HepG2 (cell line): ENCODE measurements around the gene ZFPM1. TPM values are rescaled to one million over a fixed set of nuclear protein-coding genes. Genes with fewer than 3 reads are reported as not detected.

Experiments used
- ATAC-seq: fragments of 200-7000 bp; cut with Tn5 transposase; 3 replicates; pipeline ENCODE4 v1.9.1; 2020; ENCODE audit warnings: mild to moderate bottlenecking, moderate library complexity
- BruUV-seq: library from RNA; stranded (reverse); fragments of 400-500 nt; replicated peaks from 2 replicates; lab custom pipeline; 2021; lab: Mats Ljungman, UMichigan
- CTCF ChIA-PET: fragments of 300-600 bp; formaldehyde crosslinking; extraction: SDS; loops from one replicate; lab custom pipeline; 2021; ENCODE audit warnings: low total read pairs, inconsistent platforms, low intra/inter-chr PET ratio; lab: Yijun Ruan, JAX
- POLR2A ChIA-PET: fragments of 350-600 bp; sonication (Branson Sonifier 250); formaldehyde crosslinking; loops from one replicate; lab custom pipeline; 2020; ENCODE audit warnings: antibody characterized with exemption, inconsistent platforms; lab: Yijun Ruan, JAX
- DNase-seq: peaks from one replicate; pipeline ENCODE4 v3.0.0-alpha.2; 2015; ENCODE audit warnings: low spot score
- FAIRE-seq: peaks from 3 replicates; lab custom pipeline; 2011; peaks lifted over from hg19 to GRCh38; lab: Jason Lieb, UNC
- H2AFZ ChIP-seq: one replicate; pipeline ENCODE4 v1.6.1; 2011; ENCODE audit warnings: low read length, inconsistent platforms
- H3K27ac ChIP-seq: fragments of 300-600 bp; 3 replicates; pipeline ENCODE4 v1.8.0; 2011; ENCODE audit warnings: mixed run types, mild to moderate bottlenecking, mixed read lengths, low read length, inconsistent platforms; ENCODE audit not compliant: insufficient read depth; ENCODE audit errors: extremely low read length
- H3K27me3 ChIP-seq, 2 experiments: fragments of 200-600 bp in 1 of 2; 2 replicates in 1 of 2; 3 replicates in 1 of 2; pipeline versions ENCODE4 v1.6.0 to v1.8.0; 2011; ENCODE audit warnings: low read length in 2 of 2, mild to moderate bottlenecking in 2 of 2, moderate library complexity in 2 of 2, inconsistent platforms in 1 of 2; ENCODE audit not compliant: insufficient read depth in 2 of 2, control insufficient read depth in 1 of 2
- H3K36me3 ChIP-seq, 2 experiments: fragments of 200-600 bp in 1 of 2; replicated peaks in 1 of 2; 2 replicates in 1 of 2; 3 replicates in 1 of 2; pipeline versions ENCODE4 v1.5.1 to v1.8.0; 2011; ENCODE audit warnings: low read length in 2 of 2, inconsistent platforms in 1 of 2; ENCODE audit not compliant: insufficient read depth in 2 of 2, control insufficient read depth in 1 of 2
- H3K4me1 ChIP-seq: 2 replicates; pipeline ENCODE4 v1.5.1; 2012; ENCODE audit warnings: low read length, inconsistent platforms; ENCODE audit not compliant: insufficient read depth
- H3K4me2 ChIP-seq: 2 replicates; pipeline ENCODE4 v1.6.0; 2011; ENCODE audit warnings: low read depth, low read length, inconsistent platforms
- H3K4me3 ChIP-seq, 3 experiments: fragments of 200-600 bp in 1 of 3; sonication (generic), shearing (Covaris generic) in 1 of 3; replicated peaks in 1 of 3; 2 replicates each; pipeline ENCODE4 v1.5.1; 2011 to 2016; ENCODE audit warnings: low read length in 3 of 3, inconsistent platforms in 2 of 3, low read depth in 2 of 3, mild to moderate bottlenecking in 2 of 3, control low read depth in 1 of 3, mixed read lengths in 1 of 3; ENCODE audit not compliant: insufficient read depth in 1 of 3
- H3K79me2 ChIP-seq: one replicate; pipeline ENCODE4 v1.6.1; 2011; ENCODE audit warnings: low read length, inconsistent platforms; ENCODE audit not compliant: insufficient read depth
- H3K9ac ChIP-seq: 2 replicates; pipeline ENCODE4 v1.6.0; 2011; ENCODE audit warnings: mild to moderate bottlenecking, low read depth, low read length, inconsistent platforms; ENCODE audit not compliant: insufficient read depth
- H3K9me3 ChIP-seq: 2 replicates; pipeline ENCODE4 v1.5.1; 2012; ENCODE audit warnings: mild to moderate bottlenecking, low read length
- H4K20me1 ChIP-seq: 2 replicates; pipeline ENCODE4 v1.6.0; 2011; ENCODE audit warnings: inconsistent platforms, mild to moderate bottlenecking, low read length, moderate library complexity; ENCODE audit not compliant: insufficient read depth
- HDAC1 ChIP-seq: sonication (generic); formaldehyde crosslinking; IDR thresholded peaks from 2 replicates; pipeline ENCODE4 v1.5.1; 2020; ENCODE audit warnings: mild to moderate bottlenecking, missing genetic modification reagents
- NFKBIZ ChIP-seq: IDR thresholded peaks from 2 replicates; pipeline ENCODE4 v1.6.1; 2018; ENCODE audit warnings: missing genetic modification reagents, missing compliant biosample characterization
- RARA ChIP-seq: IDR thresholded peaks from 2 replicates; pipeline ENCODE4 v1.6.1; 2016; ENCODE audit warnings: missing genetic modification reagents, missing compliant biosample characterization
- REL ChIP-seq: sonication (generic); formaldehyde crosslinking; conservative IDR thresholded peaks from 2 replicates; pipeline ENCODE4 v1.8.0; 2022; ENCODE audit warnings: mild to moderate bottlenecking, missing genetic modification reagents, moderate library complexity
- ZNF160 ChIP-seq: sonication (generic); formaldehyde crosslinking; IDR thresholded peaks from 2 replicates; pipeline ENCODE4 v1.8.0; 2022; ENCODE audit warnings: mild to moderate bottlenecking, inconsistent platforms, missing genetic modification reagents
- ZNF441 ChIP-seq: sonication (generic); formaldehyde crosslinking; IDR thresholded peaks from 2 replicates; pipeline ENCODE4 v1.7.0; 2021; ENCODE audit warnings: missing genetic modification reagents, borderline replicate concordance
- ZNF510 ChIP-seq: sonication (generic); formaldehyde crosslinking; IDR thresholded peaks from 2 replicates; pipeline ENCODE4 v1.4.0; 2020; ENCODE audit warnings: low read depth, mild to moderate bottlenecking, missing genetic modification reagents
- ZNF569 ChIP-seq: sonication (generic); formaldehyde crosslinking; IDR thresholded peaks from 2 replicates; pipeline ENCODE4 v1.5.0; 2020; ENCODE audit warnings: mild to moderate bottlenecking, missing genetic modification reagents, moderate library complexity, borderline replicate concordance
- WGBS: methylation state at CpG from one replicate; pipeline ENCODE4 v1.1.6; 2017; ENCODE audit warnings: low lambda C conversion rate; 5-methylcytosine and 5-hydroxymethylcytosine counted together
- in situ Hi-C: cut with HindIII; loops from 2 replicates; pipeline ENCODE4 v1.10.0; 2017; ENCODE audit warnings: low pct_unique_long_range_greater_than_20kb; ENCODE audit not compliant: extremely low pct_ligation_motif_present
- intact Hi-C: fragments of 100-400 bp; cut with micrococcal nuclease; formaldehyde crosslinking; loops from one replicate; pipeline ENCODE4 v1.10.0; 2022; ENCODE audit not compliant: unreplicated experiment
- polyA plus RNA-seq, 8 experiments: library from polyadenylated mRNA; depleted of rRNA in 3 of 8; stranded (reverse) in 7 of 8; unstranded in 1 of 8; fragments of >200 nt; fragmentation: Illumina TruSeq in 4 of 8; extraction: Trizol in 4 of 8; gene quantifications; 2 replicates each; pipeline versions ENCODE4 v1.2.1 to v1.2.3, GENCODE V29; 2011 to 2016; ENCODE audit warnings: low read depth in 4 of 8, missing spikeins in 1 of 8, mixed read lengths in 1 of 8; ENCODE audit not compliant: insufficient read depth in 1 of 8
- total RNA-seq, 5 experiments: library from RNA; depleted of rRNA; stranded (reverse); fragments of >200 nt; fragmentation: Illumina TruSeq; extraction: Trizol; gene quantifications; 2 replicates each; pipeline ENCODE4 v1.2.3, GENCODE V29; 2016; ENCODE audit warnings: low read depth in 1 of 5
- TF ChIP-seq, protein P1 (sequence below): sonication (generic); formaldehyde crosslinking; conservative IDR thresholded peaks from 2 replicates; pipeline ENCODE4 v1.4.0; 2020; ENCODE audit warnings: missing genetic modification reagents
- TF ChIP-seq, protein P2 (sequence below): sonication (generic); formaldehyde crosslinking; IDR thresholded peaks from 2 replicates; pipeline ENCODE4 v1.4.0; 2020; ENCODE audit warnings: missing genetic modification reagents
- TF ChIP-seq, protein P3 (sequence below): sonication (generic); formaldehyde crosslinking; IDR thresholded peaks from 2 replicates; pipeline ENCODE4 v1.5.1; 2020; ENCODE audit warnings: mild to moderate bottlenecking, missing genetic modification reagents
- TF ChIP-seq, protein P4 (sequence below): sonication (generic); formaldehyde crosslinking; IDR thresholded peaks from 2 replicates; pipeline ENCODE4 v1.8.0; 2022; ENCODE audit warnings: missing genetic modification reagents, mild to moderate bottlenecking, inconsistent platforms, borderline replicate concordance
- TF ChIP-seq, protein P5 (sequence below): sonication (generic); formaldehyde crosslinking; IDR thresholded peaks from 2 replicates; pipeline ENCODE4 v1.5.0; 2020; ENCODE audit warnings: missing genetic modification reagents, mild to moderate bottlenecking, borderline replicate concordance

Gene ZFPM1
- total and polyA plus RNA-seq, 2 of the 13 experiments (the other 11 are each of a cell fraction or from before 2014, with no cell fraction given), result 1.3 to 3.8 TPM

DNA sequence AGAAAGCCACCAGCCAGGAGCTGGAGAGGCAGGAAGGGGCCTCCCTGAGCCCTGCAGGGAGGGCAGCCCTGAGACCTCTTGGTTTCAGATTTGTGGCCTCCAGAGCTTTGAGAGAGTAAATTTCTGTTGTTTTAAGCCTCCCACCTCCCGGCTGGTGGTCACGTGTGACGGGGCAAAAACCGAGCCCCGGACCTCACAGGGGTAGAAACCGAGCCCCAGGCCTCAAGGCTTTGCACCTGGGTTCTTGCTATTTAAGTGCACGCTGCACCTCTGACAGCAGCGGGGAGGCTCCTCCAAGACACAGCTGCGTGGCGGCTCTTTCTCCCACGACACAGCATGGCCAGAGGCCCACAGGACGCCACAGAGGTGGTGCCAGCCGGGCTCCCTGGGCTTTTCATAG, 99.7 kb downstream of the ZFPM1 start (continued):
- TF ChIP-seq, protein P1, sequence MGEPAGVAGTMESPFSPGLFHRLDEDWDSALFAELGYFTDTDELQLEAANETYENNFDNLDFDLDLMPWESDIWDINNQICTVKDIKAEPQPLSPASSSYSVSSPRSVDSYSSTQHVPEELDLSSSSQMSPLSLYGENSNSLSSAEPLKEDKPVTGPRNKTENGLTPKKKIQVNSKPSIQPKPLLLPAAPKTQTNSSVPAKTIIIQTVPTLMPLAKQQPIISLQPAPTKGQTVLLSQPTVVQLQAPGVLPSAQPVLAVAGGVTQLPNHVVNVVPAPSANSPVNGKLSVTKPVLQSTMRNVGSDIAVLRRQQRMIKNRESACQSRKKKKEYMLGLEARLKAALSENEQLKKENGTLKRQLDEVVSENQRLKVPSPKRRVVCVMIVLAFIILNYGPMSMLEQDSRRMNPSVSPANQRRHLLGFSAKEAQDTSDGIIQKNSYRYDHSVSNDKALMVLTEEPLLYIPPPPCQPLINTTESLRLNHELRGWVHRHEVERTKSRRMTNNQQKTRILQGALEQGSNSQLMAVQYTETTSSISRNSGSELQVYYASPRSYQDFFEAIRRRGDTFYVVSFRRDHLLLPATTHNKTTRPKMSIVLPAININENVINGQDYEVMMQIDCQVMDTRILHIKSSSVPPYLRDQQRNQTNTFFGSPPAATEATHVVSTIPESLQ, result no peak
- TF ChIP-seq HDAC1 (CRISPR knock-in tag), result no peak
- TF ChIP-seq, protein P2, sequence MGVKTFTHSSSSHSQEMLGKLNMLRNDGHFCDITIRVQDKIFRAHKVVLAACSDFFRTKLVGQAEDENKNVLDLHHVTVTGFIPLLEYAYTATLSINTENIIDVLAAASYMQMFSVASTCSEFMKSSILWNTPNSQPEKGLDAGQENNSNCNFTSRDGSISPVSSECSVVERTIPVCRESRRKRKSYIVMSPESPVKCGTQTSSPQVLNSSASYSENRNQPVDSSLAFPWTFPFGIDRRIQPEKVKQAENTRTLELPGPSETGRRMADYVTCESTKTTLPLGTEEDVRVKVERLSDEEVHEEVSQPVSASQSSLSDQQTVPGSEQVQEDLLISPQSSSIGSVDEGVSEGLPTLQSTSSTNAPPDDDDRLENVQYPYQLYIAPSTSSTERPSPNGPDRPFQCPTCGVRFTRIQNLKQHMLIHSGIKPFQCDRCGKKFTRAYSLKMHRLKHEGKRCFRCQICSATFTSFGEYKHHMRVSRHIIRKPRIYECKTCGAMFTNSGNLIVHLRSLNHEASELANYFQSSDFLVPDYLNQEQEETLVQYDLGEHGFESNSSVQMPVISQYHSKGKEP (CRISPR knock-in tag), result no peak

DNA sequence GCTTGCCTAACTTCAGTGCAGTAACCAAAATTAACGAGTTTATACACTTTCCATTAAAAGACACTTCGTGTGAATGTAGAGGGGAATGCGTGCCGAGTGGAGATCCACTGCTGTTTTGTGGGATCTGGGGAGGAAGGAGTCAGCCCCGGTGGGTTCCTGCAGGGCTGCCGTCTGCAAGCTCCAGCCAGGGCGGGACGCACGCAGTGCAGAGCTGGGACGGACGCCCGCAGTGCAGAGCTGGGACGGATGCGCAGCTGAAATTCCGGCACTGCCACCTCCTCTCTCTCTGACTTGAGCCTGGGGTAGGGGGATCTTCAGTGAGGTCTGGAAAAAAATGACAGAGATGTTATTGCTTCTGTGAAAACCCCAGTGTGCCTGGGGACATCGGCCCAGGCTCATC, 100.7 kb downstream of the ZFPM1 start:
- WGBS, result 57% methylated on average over 15 of the region's 16 CpGs
- Histone ChIP-seq H3K4me3 (no peak overlapping the region), H3K79me2 (no peaks in the 10 kb centered on the region), H3K36me3 (no peaks in the 10 kb centered on the region), H3K4me1 (peaks cover 21% of the 10 kb centered on the region), H2AFZ (no peak overlapping the region), H3K4me2 (no peak overlapping the region), H4K20me1 (no peaks in the 10 kb centered on the region), H3K27ac (no peak overlapping the region), H3K9me3 (no peaks in the 10 kb centered on the region), H3K9ac (no peak overlapping the region), H3K27me3 (peaks cover 29 to 77% of the 10 kb centered on the region in 2 experiments; a peak in 4 of 5 replicates)
- DNase-seq (no peak), FAIRE-seq (no peak), ATAC-seq (no peak)
- intact Hi-C loops (no loop called here), in situ Hi-C loops (no loop called here)
- CTCF ChIA-PET, result no interaction called here
- POLR2A ChIA-PET, result no interaction called here
- no TSS peak for BruUV-seq
- no peak for TF ChIP-seq ZNF160 (CRISPR knock-in tag)
- TF ChIP-seq, protein P3, sequence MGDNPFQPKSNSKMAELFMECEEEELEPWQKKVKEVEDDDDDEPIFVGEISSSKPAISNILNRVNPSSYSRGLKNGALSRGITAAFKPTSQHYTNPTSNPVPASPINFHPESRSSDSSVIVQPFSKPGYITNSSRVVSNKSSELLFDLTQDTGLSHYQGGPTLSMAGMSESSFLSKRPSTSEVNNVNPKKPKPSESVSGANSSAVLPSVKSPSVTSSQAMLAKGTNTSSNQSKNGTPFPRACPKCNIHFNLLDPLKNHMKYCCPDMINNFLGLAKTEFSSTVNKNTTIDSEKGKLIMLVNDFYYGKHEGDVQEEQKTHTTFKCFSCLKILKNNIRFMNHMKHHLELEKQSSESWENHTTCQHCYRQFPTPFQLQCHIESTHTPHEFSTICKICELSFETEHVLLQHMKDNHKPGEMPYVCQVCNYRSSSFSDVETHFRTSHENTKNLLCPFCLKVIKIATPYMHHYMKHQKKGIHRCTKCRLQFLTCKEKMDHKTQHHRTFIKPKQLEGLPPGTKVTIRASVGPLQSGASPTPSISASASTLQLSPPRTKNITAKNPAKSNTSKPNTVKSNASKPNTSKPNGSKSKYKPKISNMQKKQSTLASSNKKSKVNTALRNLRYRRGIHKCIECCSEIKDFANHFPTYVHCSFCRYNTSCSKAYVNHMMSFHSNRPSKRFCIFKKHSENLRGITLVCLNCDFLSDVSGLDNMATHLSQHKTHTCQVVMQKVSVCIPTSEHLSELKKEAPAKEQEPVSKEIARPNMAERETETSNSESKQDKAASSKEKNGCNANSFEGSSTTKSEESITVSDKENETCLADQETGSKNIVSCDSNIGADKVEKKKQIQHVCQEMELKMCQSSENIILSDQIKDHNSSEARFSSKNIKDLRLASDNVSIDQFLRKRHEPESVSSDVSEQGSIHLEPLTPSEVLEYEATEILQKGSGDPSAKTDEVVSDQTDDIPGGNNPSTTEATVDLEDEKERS (CRISPR knock-in tag), result no peak
- no peak for TF ChIP-seq RARA (CRISPR knock-in tag)
- TF ChIP-seq ZNF510 (CRISPR knock-in tag), result no peak
- TF ChIP-seq, protein P4, sequence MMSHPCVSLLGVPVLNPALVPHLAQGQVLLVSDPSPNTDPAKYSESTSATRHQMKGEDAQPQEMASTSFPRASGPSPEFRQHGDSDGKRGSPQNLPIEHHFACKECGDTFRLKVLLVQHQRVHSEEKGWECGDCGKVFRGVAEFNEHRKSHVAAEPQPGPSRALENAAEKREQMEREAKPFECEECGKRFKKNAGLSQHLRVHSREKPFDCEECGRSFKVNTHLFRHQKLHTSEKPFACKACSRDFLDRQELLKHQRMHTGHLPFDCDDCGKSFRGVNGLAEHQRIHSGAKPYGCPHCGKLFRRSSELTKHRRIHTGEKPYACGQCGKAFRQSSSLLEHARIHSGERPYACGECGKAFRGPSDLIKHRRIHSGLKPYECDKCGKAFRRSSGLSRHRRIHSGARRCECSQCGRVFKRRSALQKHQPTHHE (CRISPR knock-in tag), result no peak
- no peak for TF ChIP-seq ZNF441
- TF ChIP-seq REL (CRISPR knock-in tag), result no peak
- no peak for TF ChIP-seq NFKBIZ (CRISPR knock-in tag)
- no peak for TF ChIP-seq ZNF569
- TF ChIP-seq, protein P5, sequence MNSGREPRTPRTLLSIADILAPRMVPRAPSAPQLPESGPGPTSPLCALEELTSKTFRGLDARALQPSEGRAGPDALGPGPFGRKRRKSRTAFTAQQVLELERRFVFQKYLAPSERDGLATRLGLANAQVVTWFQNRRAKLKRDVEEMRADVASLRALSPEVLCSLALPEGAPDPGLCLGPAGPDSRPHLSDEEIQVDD (CRISPR knock-in tag), result no peak
